GM21526 (cell line): ENCODE results near the gene EPGN.

Source experiments
- ATAC-seq: cut with Tn5 transposase; IDR thresholded peaks from one replicate; pipeline ENCODE4 v1.9.1; 2021; ENCODE audit warnings: moderate library complexity; ENCODE audit not compliant: unreplicated experiment, low FRiP score

The EPGN gene, protein sequence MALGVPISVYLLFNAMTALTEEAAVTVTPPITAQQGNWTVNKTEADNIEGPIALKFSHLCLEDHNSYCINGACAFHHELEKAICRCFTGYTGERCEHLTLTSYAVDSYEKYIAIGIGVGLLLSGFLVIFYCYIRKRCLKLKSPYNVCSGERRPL

DNA sequence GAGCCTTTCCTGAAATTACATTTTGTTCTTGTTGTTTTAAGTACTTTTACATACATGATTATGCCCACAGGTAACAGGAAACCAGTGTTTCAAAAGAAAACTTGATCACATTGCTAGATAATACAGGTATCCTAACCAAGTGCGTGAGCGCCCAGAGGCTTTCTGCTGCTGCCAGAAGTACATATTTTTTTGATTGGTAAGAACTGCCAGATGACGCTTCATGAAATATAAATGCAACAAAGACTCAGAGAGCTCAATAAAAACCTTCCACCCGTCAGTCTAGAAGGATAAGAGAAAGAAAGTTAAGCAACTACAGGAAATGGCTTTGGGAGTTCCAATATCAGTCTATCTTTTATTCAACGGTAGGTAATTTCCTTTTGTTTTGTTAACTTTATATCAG lies at the start of gene EPGN:
Gene EPGN (plus strand): TSS at position 256 of the 400 bp plus-strand sequence. CDS start 64 bp downstream, at position 320.
- ATAC-seq: no peak

DNA sequence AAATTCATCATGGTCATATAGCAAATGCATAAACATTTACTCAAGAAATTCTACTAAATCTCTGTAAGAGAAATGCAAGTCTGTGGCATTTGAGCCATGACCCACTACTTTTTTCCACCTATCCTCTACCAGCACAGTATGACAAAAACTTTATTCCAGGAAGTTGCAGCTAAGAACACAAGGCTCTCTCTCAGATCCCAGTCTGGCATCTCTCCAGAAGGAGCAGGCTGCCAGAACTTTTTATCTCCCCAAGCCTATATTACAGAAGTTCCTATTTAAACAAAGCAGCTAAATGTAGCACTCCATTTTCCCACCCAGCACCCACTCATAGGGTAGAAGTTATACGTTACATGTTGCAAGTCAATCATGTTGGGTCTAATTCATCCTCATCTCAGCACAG lies 49.3 kb upstream of the EPGN start:
- ATAC-seq: no peak

DNA sequence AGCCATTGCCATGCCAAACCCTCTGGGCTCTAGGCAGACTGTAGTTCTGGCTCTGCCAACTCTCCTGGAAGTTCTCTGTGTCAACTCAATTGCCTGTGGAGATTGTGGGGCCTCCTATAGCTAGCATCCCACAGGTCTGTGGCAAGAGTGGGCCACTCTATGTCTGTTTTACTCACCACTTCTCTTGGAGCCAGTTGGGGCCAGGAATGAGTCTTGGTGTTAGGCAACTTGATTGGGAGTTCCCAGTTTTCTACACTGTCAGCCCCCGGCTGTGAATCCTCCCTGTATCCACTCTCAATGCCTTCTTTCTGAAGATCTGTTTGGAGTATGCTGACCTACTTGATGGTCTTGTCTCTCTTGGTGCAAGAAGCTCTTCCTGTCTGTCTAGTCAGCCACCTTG lies 48.2 kb upstream of the EPGN start:
- ATAC-seq: no peak

DNA sequence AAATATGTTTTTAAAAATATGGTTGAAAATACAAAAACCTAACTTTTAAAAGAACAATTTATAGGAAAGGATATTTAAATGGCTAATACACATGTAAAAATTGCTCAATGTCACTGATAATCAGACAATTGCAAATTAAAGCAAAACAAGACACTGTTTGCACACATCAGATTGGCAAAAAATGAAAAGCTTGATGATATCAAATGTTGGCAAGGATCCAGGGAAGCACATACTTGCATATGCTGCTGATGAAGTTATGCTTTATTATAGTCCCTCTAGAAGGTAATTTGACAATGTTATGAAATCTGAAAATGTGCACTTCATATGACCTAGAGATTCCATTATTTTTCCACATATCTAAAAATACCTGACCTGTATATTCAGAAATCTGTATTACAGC lies 45.7 kb upstream of the EPGN start:
- ATAC-seq: no peak

DNA sequence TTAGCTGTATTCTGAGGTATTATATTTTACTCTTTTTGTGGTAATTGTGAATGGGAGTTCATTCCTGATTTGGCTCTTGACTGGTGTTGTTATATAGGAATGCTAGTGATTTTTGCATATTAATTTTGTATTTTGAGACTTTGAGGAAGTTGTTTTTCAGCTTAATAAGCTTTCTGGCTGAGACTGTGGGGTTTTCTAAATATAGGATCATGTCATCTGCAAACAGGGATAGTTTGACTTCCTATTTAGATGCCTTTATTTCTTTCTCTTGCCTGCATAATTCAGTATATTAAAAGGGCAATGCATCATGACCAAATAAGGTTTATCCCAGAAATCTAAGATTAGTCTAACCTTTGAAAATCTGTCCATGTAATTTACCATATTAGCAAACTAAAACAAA lies 44.7 kb upstream of the EPGN start:
- no peak for ATAC-seq

DNA sequence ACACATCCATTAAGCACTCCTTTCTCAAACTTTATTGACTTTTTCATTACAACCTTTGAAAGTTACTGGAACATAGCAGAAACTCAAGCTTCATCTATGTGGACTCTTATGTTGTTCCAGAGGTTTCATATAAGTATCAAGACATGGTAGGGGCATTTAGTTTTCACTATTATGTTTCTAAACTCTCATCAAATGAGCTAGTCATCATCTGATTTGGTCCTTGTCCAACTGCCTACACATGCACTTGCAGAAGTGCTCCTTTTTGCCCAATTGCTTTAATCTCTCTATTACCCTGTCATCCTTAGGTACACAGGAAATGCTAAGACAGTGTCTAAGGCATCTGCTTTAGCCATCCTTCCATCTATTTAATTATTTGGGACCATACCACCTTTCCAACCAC lies 42.2 kb upstream of the EPGN start:
- ATAC-seq: no peak

DNA sequence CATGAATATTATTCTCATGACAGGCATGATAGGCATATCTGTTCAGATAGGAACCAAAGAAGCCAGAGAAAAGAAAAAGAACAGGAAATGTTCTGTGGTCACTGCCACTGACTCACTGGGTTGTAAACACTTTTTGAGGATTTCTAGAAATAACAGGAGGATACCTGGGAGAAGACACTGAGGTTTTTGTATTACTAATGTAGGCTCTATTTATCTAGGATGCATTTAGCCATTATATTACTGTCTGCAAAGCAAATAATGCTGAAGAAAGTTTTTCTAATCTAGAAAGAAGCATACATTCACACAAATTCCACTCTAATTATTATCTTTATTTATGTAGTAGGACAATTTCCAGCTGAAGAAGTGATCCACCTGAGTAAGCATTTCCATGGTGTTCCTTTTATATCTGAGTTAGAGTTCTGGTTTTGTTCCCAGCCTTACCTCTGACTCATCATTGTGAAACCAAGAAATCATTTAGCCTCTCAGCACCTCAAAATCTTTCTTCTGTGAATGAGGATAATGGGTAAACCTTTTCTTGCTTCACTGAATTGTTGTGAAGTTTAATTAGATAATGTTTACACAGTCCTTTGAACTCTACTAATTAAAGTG lies 40.2 kb upstream of the EPGN start:
- ATAC-seq: no peak

DNA sequence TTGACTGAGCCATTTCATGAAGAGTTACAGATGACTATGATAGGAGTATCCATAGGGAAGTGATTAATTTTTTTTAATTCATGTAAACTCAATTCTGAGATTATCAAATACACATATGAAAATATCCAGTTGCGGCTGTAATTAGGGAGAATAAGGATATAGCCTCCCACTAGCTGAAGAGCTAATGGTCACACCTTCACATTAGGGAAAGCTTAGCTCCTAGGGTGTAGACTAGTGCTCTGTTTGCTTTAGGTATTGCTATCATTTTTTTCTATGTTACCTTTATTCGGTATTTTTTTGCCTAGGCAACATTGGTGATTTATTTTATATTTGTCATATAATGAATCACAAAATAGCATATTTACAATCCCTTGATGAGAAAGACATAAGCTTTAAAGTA lies 39.6 kb upstream of the EPGN start:
- no peak for ATAC-seq

DNA sequence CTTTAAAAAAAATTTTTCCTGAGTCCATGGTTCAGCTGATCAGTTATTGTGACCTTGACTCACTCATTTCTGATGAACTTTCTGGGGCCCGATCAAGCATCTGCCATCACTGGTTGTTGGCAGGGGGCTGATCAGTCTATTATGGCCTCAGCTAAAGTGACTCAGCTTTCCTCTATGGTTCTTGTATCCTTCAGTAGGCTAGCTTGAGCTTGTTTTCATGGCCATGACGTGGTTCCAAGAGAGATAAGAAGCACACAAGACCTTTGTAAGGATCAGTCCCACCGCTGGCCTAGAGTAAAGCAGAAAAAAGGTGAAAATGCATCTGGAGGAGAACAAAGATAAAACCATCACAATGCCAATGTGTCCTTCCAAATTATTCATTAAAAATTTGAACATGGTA lies 29.8 kb upstream of the EPGN start:
- ATAC-seq: no peak

DNA sequence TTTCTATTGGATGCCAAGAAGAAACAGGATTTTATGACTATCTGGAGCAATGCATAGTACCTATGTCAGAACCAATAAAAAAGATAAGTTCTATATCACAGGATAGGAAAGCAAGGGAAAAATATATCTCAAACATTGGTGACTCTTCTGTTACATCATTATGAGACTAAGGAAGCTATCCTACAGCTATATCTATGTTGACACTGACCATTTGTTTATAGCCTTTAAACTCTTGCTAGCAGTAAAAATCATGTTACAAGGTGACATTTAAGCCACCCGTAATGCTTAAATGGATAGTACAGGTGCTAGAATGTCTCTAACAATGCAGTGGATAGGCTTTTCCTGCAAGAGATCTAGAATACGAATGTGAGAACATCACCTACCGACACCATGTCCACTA lies 28.6 kb upstream of the EPGN start:
- no peak for ATAC-seq

DNA sequence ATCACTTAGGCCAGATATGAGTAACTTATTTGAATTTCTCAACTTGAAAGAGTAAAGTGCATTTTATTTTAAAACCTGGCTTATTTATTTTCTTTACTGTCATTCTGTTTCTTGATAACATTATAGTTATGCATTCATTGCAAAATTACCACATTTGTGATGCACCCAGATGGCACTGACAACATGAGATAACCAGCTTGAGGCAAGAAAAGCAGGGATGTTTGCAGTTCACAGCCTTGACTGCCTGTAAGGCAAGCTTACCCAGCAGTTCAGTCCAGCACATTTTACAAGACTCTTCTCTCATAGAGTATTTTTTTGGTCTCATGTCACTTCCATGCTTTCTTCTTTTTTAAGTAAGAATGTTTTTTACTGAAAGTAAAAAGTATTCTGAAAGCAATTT lies 25.3 kb upstream of the EPGN start:
- no peak for ATAC-seq

DNA sequence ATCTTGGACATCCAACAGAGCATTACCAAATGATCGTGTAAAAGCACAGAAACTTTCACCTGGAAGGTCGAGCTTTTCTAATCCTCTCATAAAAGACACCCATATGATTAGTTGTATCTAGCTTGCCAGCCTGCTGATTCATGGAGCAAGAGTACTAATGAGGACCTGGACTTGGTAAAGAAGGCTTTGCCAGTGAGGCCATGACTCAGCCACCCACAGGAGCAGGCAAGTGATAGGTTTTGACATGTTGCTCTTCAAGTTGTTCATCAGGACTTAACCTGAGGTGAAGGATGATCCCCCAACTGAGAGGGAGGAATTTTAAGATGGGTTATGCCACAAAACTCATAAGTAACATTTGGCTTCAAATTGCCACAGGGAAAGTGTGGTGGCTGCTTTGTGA lies 24.7 kb upstream of the EPGN start:
- ATAC-seq: no peak

DNA sequence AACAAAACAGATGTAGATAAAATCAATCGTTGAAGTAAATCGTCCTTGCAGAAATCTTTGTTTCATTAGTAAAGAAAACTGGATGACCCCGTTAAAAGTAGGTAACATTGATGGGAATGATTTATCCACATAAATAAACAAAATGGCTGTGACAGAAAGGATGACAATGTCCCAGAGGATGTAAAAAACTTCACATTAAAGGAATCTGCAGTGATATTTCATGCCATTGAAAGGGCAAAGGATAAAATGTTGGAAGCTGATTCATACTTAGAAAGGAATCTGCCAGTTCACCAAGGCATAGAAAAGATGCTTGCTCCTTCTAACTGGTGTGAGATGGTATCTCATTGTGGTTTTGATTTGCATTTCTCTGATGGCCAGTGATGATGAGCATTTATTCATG lies 24.2 kb upstream of the EPGN start:
- no peak for ATAC-seq

DNA sequence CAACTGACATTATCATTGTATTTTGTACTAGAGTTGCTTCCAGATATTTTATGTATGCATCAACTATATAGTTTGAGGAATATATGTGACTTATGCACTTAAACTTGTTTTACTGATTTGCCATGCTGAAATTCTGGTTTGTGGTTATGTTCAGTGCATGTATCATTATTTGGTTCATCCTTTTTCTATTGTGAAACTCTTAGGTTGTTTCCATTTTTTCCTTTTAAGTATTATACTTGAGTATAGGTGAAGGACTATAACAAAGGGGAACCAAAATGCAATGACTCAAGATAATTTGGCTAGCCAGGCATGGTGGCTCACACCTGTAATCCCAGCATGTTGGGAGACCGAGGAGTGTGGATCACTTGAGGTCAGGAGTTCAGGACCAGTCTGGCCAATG lies 21.1 kb upstream of the EPGN start:
- no peak for ATAC-seq

DNA sequence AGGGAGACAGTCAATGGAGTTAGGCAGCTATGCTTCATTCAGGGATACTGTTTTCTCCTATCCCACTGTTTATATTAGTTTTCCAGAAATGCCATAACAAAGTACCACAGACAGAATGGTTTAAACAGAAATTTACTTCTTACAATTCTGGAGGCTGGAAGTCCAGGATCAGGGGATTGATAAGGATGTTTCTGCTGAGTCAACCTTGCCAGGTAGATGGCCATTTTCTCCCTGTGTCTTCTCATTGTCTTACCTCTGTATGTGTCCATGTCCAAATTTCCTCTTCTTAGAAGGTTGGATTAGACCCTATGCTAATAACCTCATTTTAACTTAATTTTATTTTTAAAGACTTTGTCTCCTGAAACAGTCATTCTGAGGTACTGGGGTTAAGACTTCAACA lies 20.5 kb upstream of the EPGN start:
- ATAC-seq: no peak

DNA sequence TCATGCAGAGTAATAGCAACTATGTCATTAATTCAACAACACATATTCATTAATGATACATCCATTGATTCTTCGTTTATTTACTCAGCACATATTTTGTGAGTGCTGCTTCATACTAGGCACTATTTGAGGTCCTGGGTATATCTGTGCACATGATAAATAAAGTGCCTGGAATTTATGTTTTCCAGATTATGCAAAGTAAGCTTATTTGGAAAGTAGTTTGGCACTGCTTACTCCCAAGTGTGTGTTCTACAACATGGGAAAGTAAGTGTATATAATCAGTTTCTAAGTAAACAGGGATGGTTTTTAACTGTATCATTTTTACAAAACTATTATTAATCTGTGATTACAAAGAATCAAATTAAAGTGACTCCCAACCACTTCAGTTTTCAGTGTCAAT lies 16.8 kb upstream of the EPGN start:
- no peak for ATAC-seq

DNA sequence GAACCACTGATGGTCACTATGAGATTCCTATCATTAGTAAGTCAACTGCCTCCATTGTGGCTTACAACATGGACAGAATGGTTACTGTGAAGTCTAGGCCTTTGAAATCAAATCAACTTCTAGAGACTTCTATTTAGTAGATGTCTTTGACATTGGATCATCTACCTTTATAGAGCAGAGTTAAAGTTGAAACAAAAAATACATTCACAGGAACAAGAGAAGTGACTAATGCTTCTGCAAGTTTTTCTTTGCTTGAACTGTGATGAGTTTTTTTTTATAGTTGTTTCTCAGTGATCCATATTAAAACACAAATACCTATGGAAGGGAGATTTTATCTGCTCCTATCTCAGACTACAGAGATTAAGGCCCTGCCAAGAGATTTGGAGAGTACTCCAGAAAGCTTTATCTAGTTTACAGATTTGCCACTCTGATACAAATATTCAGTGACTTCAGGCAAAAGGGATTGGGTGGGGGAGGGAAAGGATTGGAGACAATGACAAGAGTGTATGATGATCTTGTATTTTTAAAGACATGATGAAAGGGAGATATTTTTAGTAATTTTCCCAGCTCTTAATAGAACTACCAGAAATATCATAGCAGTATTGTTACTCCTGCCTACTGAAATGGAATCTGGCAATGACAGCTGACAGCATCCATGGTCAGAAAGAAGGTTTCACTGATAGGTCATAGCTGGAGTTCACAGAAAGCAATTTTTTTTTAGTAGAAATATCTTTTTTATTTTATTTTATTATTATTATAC lies 16.0 kb upstream of the EPGN start:
- no peak for ATAC-seq

DNA sequence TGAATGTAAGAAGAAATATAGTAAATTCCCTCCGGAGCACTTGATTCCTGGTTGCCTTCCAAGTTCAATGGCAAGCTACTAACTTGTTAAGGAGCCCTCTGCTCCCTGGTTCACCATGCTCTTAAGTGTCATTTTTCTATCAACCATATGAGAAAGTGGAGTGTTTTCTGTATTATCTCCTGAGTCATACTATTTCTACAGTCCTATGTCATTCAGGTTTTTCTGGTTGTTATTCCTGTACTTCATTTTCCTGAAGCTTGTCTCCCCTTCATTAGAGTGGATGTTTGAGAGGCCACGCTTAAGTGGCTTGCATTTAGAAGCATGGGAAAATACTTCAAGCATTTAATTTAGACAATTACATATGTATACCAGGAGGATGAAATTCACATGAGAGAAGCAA lies 14.7 kb upstream of the EPGN start:
- ATAC-seq: no peak

DNA sequence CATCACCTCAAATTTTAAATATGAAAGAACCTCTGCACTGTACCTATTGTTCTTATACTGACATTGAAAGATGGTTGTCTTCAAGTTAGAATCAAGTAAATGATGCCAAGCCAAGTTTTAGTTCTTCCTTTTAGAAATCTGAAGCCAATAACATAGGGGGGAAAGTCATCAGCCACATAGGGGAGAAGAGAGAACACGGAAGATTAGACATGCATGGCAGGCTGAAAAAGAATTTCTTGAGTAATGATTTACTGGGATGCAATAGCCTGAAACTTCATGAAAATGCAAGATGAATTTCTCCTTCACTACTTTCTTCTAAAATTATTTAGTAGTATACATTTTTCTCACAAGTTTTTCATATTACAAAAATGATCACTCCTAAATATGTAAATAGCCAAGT lies 13.6 kb upstream of the EPGN start:
- no peak for ATAC-seq

DNA sequence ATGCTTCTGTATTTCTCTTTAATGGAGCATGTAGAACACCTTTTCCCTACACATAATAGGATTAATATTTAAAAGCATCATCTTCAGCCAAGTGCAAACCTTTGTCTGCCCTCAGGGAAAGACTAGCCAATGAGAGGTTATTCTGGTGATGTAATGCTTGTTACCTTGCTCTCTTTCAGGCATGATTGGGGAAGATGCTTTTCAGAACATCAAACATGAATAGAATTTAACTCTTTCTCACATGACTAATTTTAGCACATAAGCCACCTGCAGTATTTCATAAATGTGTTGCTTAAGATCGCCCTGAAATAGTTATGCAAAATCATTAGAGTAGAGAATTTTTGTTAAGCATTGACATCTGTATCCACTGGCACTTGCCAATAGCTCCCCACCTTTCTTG lies 10.7 kb upstream of the EPGN start:
- peak; percentile 70 for ATAC-seq

DNA sequence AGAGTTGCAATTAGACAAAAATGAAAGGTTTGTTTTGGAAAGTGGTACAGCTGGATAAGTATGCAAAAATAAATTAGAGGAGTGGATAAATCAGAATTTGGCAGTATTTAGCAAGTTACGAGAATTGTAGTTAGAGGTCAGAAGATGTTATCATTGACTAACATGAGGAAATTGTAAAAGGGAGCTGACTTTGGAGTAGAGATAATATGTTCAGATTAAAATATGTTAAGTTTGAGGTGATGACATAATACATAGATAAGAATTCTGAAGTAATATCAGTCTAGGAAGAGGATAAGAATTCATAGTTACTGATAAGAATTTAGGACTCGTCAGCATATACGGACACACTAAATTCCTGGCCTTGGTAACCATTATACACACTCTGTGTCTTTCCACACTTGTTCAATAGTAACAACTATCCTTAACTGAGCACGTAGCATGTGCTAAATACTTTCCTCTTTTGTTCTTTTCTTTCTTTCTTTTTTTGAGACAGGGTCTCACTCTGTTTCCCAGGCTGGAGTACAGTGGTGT lies 4.1 kb upstream of the EPGN start:
- no peak for ATAC-seq

DNA sequence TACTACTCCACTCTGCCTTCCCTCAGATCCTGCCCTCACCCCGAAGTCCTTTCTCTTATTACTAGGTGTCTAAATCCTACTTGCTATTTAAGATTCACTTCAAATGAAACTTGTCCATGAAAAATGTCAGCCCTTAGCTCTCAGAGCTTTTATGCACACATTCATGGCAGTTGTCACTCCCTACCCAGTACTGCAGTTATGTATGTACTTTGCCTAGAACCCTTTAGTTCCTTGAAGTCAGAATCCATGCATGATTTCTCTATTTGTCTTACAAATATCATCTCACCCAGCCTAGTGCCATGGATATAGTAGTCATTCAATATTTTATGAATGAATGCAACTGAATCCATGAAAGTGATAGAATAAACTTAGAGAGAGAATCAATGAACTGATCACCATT lies 3.3 kb upstream of the EPGN start:
- ATAC-seq: no peak
